Ammon's horn (tissue), 1 donor: ENCODE measurements around the gene GPC5.
"Not testable (repeated sequence)": the region's sequence is repeated elsewhere in the genome, so short reads cannot be mapped to it uniquely, and the experiment has no call there.

Experiments used
- DNase-seq: peaks from one replicate; pipeline ENCODE4 v3.0.0-alpha.2; 2016; ENCODE audit warnings: low spot score

GPC5 gene

GRCh38 chr13:91652404-91653301 is 254.2 kb downstream of the GPC5 start:
- no peak for DNase-seq

DNA sequence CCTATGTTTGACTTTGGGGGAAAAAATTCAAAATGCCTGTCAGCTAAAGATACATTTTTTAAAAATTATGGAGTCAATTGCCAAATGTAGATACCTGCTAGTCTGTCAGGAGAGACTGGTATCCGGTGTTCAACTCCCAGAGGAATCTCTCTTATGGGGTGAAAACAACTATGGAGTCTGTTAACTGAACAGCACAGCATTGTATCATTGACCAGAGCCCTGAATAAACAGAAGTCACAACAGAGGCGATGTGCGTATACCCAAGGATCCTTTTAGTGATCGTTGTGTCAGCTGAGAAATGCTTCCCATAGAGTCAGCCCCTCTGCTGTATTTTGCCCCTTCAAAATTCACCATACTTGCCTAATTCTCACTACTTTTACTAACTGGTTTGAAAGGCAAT is 257.3 kb downstream of the GPC5 start:
- DNase-seq: no peak

DNA sequence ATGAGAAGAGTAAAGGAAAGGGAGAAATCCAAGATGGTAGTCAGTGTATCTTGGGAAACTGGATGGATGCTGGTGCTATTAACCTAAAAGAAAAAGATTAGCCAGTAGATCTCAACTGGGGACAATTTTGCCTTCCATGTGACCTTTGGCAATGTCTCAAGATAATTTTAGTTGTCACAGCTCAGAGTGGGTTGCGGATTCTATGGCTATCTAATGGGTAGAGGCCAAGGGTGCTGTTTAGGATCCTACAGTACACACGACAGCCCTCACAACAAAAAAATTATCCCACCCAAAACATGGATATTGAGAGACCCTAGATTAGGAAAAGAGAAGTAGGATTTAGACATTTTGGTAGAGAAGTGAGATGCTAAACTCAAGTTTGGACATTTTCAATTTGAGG is 258.9 kb downstream of the GPC5 start:
- no peak for DNase-seq

- no peak for DNase-seq
Observed at GRCh38 chr13:91659256-91660075, 261.0 kb downstream of the GPC5 start.

DNA sequence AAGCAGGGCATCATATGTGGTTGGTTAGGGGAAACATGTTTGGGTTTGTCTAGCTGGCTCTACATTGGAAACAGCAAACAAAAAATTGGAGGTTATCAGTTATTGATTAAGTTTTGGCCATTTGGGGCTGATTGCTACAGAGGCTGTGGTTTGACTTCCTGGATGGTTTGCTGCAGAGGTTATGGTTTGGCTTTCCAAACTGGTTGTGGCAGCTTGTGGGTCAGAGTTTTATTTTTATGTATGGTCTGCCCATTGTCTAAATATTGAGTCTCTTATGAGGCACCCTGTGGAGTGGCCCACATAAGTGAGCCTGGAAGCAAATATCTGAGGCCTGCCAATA is 261.6 kb downstream of the GPC5 start:
- no peak for DNase-seq

DNA sequence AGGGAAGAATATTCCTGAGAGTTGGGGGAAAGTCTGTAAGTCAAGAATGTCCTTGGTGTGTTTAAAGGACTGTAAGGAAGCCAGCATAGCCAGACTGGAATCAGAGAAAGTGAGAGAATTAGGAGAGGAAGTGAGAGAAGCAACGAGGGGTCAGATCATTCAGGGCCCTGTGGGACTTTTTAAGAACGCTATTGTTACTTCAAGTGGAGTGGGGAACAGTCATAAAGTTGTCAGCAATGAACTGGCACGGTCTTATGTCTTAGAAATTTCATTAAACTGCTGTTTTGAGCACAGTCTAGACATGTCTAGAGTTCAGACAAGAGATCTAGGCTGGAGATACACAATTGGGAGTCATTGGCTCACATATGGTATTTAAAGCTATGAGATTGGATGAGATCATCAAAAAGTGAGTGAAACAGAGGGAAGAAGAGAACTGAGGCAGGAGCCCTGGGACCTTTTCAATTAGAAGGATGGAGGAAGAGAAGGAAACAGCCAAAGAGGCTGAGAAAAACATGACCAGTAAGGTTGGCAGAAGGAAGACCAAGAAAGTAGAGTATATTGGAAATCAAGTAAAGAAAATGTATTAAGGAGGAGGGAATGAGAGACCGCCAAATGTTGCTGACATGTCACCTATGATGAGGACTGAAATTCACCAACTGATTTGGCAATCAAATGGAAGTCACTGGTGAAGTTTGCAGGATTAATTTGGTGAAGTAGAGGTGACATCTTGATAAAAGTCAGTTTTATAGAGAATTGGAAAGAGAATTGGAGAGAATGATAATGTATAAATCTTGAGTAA is 263.5 kb downstream of the GPC5 start:
- no peak for DNase-seq

DNA sequence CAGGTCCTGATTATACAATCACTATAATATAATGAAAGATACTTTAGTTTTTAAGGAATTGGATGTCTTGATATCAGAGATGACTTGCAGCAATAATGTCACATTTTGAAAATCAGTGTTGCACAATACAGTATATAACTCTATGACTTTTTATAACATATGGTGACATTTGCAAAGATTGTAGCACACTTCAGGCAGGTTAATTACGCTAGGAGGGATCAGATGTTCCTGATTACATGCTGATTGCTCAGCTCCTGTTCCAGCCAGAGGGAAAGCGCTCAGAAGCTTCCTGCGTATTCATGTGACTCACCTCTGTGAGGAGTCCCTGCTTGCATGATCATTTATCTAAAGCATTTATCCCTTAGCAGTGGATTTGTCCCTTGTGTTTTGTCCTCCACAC is 265.6 kb downstream of the GPC5 start:
- no peak for DNase-seq

- DNase-seq: no peak
Observed at GRCh38 chr13:91667486-91667885, 269.1 kb downstream of the GPC5 start.

DNA sequence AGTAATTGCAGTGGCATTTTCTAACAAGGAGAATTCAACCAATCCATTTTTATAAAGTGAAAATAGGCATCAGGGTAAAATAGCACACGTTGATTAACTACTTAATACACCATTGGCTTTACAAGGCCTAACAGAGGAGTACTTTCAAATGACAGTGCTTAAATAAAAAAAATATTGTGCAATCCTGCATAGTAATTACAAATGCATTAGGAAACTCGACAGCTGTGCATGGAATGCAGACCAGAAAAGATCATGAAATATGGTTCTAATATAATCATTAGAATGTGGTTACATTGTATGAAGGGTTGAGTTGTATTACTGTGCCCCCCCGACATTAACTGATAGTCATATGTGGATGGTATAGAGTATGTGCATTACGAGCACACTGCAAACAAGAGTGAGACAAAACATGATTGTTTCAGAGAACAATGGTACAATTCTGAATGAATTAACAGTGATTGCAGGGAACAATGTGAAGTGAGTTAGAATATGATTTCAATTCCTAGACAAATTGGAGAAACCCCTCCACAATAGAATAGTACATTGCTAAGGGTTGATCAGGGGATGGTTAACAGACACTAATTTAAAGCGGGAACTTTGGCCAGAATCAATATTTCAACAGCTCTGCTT is 270.6 kb downstream of the GPC5 start:
- DNase-seq: no peak

DNA sequence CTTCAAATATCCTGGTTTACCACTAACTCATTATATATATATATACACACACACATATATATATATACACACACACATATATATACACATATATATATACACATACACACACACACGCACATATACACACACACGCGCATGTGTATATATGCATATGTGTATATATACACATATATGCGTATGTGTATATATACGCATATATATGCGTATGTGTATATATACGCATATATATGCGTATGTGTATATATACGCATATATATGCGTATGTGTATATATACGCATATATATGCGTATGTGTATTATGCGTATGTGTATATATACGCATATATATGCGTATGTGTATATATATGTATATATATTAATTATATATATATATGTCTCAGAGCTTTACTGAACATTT is 275.9 kb downstream of the GPC5 start:
- DNase-seq: not testable (repeated sequence)

DNA sequence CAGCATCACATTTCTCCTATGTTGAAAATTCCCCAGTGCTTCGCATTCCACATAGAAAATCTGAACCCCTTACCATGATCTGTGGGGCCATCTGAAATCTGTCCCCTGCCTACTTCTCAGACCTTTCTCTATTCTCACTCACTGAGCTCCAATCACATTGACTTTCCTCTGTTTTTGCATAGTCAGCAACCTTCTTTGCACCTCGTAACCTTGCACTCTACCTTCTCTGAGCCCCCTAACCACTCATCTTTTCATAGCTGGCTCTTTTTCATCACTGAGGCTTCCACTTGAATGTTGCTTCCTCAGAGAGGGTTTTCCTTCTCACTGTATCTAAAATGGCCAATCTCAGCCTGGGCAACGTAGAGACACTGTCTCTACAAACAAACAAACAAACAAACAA is 286.3 kb downstream of the GPC5 start:
- no peak for DNase-seq

DNA sequence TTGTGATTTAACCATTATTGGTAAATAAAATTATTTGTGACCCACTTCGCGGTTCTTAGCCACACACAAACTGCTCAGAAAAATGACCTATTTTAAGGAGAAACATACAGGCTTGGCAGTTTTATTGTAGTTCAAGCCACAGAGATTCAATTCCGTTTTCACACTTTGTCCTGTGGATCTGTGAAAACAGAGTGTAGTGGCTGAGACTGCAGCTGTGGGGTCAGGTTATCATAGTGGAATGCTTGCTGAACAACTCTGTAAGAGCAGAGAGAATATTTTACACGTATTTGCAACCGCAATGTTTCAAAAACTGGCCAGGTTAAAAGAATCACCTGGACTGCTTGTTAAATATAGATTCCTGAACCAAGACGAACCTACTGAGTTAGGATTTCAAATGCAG is 292.5 kb downstream of the GPC5 start:
- DNase-seq: no peak

GRCh38 chr13:91693466-91693865 is 295.0 kb downstream of the GPC5 start:
- DNase-seq: no peak

DNA sequence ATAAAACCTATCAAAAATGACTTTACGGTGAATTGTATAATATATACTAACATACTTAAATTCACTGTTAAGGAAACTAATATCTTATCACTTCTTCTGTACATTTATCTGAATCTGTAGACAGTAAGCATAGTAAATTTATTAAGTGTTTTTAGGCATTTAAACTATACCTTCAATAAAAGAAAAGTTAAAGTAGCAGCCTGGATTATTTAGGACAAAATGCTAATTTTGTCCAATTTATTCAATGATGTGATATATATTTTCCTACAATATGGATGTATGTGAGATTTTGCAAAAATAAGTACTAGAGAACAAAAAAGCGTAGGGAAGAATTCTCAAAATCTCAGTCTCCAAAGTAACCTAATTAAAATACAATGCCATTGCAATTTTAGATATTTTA is 299.9 kb downstream of the GPC5 start:
- DNase-seq: no peak

- DNase-seq: no peak
Observed at GRCh38 chr13:91698767-91699166, 300.3 kb downstream of the GPC5 start.

GRCh38 chr13:91699863-91700262 is 301.4 kb downstream of the GPC5 start:
- no peak for DNase-seq

DNA sequence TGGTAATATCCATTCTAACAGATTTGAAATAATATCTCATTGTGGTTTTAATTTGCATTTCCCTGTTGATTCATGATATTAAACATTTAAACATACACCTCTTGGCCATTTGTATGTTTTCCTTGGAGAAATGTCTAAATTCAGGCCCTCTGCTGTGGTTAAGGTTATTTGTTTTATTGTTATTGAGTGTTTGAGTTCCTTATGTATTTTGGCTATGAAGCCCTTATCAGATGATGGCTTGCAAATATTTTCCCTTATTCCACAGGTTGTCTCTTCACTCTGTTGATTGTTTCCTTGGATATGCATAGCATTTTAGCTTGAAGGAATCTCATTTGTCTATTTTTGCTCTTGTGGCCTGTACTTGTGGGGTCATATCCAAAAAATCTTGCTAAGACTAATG is 303.6 kb downstream of the GPC5 start:
- DNase-seq: no peak

- no peak for DNase-seq
Observed at GRCh38 chr13:91702411-91702810, 304.0 kb downstream of the GPC5 start.

DNA sequence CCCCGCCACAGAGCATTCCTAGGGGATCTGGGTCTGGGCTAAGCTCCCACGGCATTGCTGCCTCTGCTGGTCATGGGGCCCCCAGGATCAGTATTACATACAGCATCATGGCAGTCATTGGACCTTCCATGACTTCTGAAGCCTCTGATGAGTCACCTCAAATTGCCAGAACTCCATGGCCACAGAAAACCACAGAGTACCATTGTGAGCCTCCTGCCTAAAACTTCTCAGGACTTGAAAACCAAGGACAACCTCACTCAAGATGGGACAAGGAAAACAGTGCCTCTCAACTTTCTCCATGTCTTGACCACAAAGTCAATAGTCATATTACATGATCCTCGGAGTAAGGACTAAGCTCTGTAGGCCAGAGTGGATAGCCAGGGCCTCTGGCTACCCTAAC is 306.0 kb downstream of the GPC5 start:
- DNase-seq: no peak

- DNase-seq: no peak
Observed at GRCh38 chr13:91708558-91708957, 310.1 kb downstream of the GPC5 start.

DNA sequence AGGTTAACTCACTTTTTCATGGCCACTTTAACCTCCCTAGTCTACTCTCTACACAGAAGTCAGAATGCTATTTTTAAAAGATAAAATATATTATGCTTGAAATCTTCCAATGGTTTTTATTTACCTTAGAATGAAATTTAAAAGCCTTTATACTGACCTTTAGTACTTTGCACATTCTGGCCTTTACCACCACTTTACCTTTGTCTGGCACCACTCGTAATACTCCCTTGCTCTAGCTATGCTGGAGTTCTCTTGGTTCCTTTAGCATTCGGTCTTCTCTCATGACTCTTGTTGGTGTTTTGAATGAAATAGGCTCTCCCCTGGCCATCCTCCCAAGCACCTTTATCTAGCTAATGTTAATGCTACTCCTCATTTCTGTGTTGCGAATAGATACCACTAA is 310.8 kb downstream of the GPC5 start:
- no peak for DNase-seq

DNA sequence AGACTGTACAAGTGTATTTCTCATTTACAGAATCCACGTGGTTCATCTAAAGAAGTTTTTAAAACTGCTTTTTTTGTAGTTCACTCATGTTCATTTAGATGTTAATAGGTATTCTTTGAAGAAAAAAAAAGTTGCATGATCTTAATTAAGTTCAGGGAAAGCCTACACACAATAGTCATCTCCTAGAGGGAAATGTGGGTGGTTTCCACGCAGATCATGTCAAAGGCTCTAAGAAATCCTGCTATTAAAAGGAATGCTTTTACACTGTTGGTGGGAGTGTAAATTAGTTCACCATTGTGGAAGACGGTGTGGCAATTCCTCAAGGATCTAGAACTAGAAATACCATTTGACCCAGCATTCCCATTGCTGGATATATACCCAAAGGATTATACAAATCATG is 312.3 kb downstream of the GPC5 start:
- DNase-seq: no peak
